ENCODE measurements around the gene FAAP20. TPM values are rescaled to one million over a fixed set of nuclear protein-coding genes. Genes with fewer than 3 reads are reported as not detected.

The FAAP20 gene
- total RNA-seq, 1 experiment from 2014 or later = 112 TPM

DNA sequence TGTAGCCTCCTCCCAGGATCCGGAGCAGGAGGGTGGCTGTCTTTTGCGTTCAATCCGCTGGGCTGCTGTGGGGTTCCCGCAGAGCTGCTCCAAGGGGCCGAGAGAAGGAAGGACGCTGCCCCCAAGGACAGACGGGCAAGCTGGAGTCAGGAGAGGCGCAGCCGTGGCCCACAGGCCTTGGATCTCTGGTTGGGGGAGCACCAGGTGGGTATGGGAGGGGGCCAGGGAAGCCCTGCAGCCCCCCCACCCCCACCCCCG lies 17.6 kb upstream of the FAAP20 start:
- Histone ChIP-seq H3K79me2 (ENCODE audit: insufficient read depth, low read length) (no peaks in the 10 kb centered on the region), H3K27me3 (ENCODE audit: insufficient read depth, low read length) (no peaks in the 10 kb centered on the region), H3K4me1 (ENCODE audit: control insufficient read depth in 1 of 2, insufficient read depth in 2 of 2, low read length in 2 of 2) (peaks cover 25 to 36% of the 10 kb centered on the region in 2 experiments), H4K20me1 (ENCODE audit: insufficient read depth) (no peaks in the 10 kb centered on the region), H3K4me3 (replicated peaks in 1 of 2; ENCODE audit: low read depth in 1 of 2, low read length in 2 of 2) (peak overlapping the region; percentile 40 to 62), H3K9me2 (ENCODE audit: insufficient read depth) (no peaks in the 10 kb centered on the region), H3K27ac (ENCODE audit: low read depth, low read length) (peak overlapping the region; percentile 87), H3K9me3 (ENCODE audit: control insufficient read depth in 1 of 2, insufficient read depth in 1 of 2, low read depth in 1 of 2, low read length in 2 of 2) (no peaks in the 10 kb centered on the region), H2AFZ (ENCODE audit: low read depth, low read length, poor library complexity, severe bottlenecking) (no peak overlapping the region), H3K9ac (ENCODE audit: low read length) (peak overlapping the region; percentile 83), H3K4me2 (ENCODE audit: low read length) (peak overlapping the region; percentile 99), H3K36me3 (ENCODE audit: control insufficient read depth in 1 of 2, insufficient read depth in 2 of 2, low read length in 2 of 2) (no peaks in the 10 kb centered on the region)
- ChIA-PET CTCF (interaction anchor here (1.1 kb wide), 2 partner anchors 13 to 170 kb away, joined by 3 read pairs; no protein-coding TSS in a partner anchor), POLR2A (interaction anchor here (0.8 to 1.0 kb wide), 2 partner anchors 9 to 169 kb away, joined by 3 to 5 read pairs; no protein-coding TSS in a partner anchor), RAD21 (ENCODE audit: low non-redundant PET in 1 of 2, low total read pairs in 2 of 2, uncharacterized antibody in 2 of 2, unreplicated experiment in 2 of 2) (interaction anchor here in 1 of 2 experiments (0.6 kb wide), 1 partner anchor 13 kb away, joined by 5 read pairs; no protein-coding TSS in a partner anchor)
- TF ChIP-seq ZNF274 (IDR thresholded peaks at IDR 0.05; ENCODE audit: low read depth, low read length) (no peak), SP1 (IDR thresholded peaks at IDR 0.05; ENCODE audit: low read depth) (no peak)
- TF ChIP-seq, protein P1, sequence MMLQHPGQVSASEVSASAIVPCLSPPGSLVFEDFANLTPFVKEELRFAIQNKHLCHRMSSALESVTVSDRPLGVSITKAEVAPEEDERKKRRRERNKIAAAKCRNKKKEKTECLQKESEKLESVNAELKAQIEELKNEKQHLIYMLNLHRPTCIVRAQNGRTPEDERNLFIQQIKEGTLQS (IDR thresholded peaks at IDR 0.05) = no peak
- TF ChIP-seq, protein P2, sequence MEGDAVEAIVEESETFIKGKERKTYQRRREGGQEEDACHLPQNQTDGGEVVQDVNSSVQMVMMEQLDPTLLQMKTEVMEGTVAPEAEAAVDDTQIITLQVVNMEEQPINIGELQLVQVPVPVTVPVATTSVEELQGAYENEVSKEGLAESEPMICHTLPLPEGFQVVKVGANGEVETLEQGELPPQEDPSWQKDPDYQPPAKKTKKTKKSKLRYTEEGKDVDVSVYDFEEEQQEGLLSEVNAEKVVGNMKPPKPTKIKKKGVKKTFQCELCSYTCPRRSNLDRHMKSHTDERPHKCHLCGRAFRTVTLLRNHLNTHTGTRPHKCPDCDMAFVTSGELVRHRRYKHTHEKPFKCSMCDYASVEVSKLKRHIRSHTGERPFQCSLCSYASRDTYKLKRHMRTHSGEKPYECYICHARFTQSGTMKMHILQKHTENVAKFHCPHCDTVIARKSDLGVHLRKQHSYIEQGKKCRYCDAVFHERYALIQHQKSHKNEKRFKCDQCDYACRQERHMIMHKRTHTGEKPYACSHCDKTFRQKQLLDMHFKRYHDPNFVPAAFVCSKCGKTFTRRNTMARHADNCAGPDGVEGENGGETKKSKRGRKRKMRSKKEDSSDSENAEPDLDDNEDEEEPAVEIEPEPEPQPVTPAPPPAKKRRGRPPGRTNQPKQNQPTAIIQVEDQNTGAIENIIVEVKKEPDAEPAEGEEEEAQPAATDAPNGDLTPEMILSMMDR (IDR thresholded peaks at IDR 0.05 in 2 of 3, conservative IDR thresholded peaks at IDR 0.05 in 1 of 3; ENCODE audit: borderline replicate concordance in 1 of 3, insufficient read depth in 1 of 3, low read depth in 2 of 3, low read length in 2 of 3) = no peak
- intact Hi-C loops (cut with micrococcal nuclease) = no loop called here
- no TSS peak for BruUV-seq (replicated peaks)
- peak; percentile 37 for ATAC-seq
- no peak for DNase-seq (ENCODE audit: low read depth, low spot score)

DNA sequence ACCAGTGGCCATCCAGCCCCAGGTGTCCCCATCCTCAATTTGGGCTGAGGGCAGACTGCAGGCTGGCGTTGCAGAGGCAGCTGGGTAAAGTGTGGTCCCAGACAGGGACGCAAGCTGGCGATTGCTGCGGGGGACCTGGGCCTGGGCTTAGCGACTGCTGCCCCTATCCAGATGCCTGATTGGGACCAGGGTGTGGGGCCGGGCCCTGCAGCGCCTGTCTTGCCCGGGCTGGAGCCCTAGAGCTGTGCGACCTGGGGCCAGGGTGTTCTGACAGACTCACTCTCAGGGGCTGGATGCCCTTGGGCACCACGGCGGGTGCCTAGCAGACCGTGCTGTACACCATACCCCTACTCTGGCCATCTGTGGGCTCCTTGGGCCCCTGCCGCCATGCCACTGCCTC lies 16.2 kb upstream of the FAAP20 start:
- no peaks in the 10 kb centered on the region for H3K27me3 ChIP-seq (ENCODE audit: insufficient read depth, low read length)
- TF ChIP-seq, protein P2 (IDR thresholded peaks at IDR 0.05 in 2 of 3, conservative IDR thresholded peaks at IDR 0.05 in 1 of 3; ENCODE audit: borderline replicate concordance in 1 of 3, insufficient read depth in 1 of 3, low read depth in 2 of 3, low read length in 2 of 3) = no peak
- TF ChIP-seq YY1 (IDR thresholded peaks at IDR 0.05; ENCODE audit: extremely low read depth, insufficient replicate concordance, low read depth, low read length) (no peak), RAD21 (IDR thresholded peaks at IDR 0.05; ENCODE audit: low read depth) (no peak), SRF (IDR thresholded peaks at IDR 0.05; ENCODE audit: low read depth) (no peak), TCF7L2 (IDR thresholded peaks at IDR 0.05; ENCODE audit: borderline replicate concordance, extremely low read depth, insufficient read depth, insufficient read length) (no peak), EZH2phosphoT487 (IDR thresholded peaks at IDR 0.05; ENCODE audit: borderline replicate concordance) (no peak)
- no peaks in the 10 kb centered on the region for H3K36me3 ChIP-seq (ENCODE audit: control insufficient read depth in 1 of 2, insufficient read depth in 2 of 2, low read length in 2 of 2)
- CTCF ChIA-PET = no interaction called here
- DNase-seq (ENCODE audit: low read depth, low spot score) = no peak
- ATAC-seq = no peak
- H4K20me1 ChIP-seq (ENCODE audit: insufficient read depth) = no peaks in the 10 kb centered on the region
- no peak overlapping the region for H3K27ac ChIP-seq (ENCODE audit: low read depth, low read length)
- no peak overlapping the region for H3K9ac ChIP-seq (ENCODE audit: low read length)
- BruUV-seq (replicated peaks) = no TSS peak
- H3K9me3 ChIP-seq (ENCODE audit: control insufficient read depth in 1 of 2, insufficient read depth in 1 of 2, low read depth in 1 of 2, low read length in 2 of 2) = no peaks in the 10 kb centered on the region
- no peak overlapping the region for H3K4me2 ChIP-seq (ENCODE audit: low read length)
- intact Hi-C loops (cut with micrococcal nuclease) = no loop called here
- RAD21 ChIA-PET (ENCODE audit: low non-redundant PET in 1 of 2, low total read pairs in 2 of 2, uncharacterized antibody in 2 of 2, unreplicated experiment in 2 of 2) = no interaction called here
- peaks cover 25 to 45% of the 10 kb centered on the region in 2 experiments for H3K4me1 ChIP-seq (ENCODE audit: control insufficient read depth in 1 of 2, insufficient read depth in 2 of 2, low read length in 2 of 2)
- H3K79me2 ChIP-seq (ENCODE audit: insufficient read depth, low read length) = no peaks in the 10 kb centered on the region
- POLR2A ChIA-PET = no interaction called here
- H3K9me2 ChIP-seq (ENCODE audit: insufficient read depth) = no peaks in the 10 kb centered on the region
- H2AFZ ChIP-seq (ENCODE audit: low read depth, low read length, poor library complexity, severe bottlenecking) = no peak overlapping the region
- H3K4me3 ChIP-seq (replicated peaks in 1 of 2; ENCODE audit: low read depth in 1 of 2, low read length in 2 of 2) = no peak overlapping the region
